Activated CD8-positive, alpha-beta memory T cell treated with anti-CD3 and anti-CD28 coated beads, Interleukin-2, amount 50 U/mL, for 1 hour (primary cell): ENCODE results near the gene FNDC3B.

Experiments used
- DNase-seq: peaks from one replicate; pipeline ENCODE4 v3.0.0-alpha.2; 2020; ENCODE audit errors: extremely low read depth

Gene FNDC3B

GRCh38 chr3:172211123-172211522, 171.7 kb downstream of the FNDC3B start:
- DNase-seq, result no peak

DNA sequence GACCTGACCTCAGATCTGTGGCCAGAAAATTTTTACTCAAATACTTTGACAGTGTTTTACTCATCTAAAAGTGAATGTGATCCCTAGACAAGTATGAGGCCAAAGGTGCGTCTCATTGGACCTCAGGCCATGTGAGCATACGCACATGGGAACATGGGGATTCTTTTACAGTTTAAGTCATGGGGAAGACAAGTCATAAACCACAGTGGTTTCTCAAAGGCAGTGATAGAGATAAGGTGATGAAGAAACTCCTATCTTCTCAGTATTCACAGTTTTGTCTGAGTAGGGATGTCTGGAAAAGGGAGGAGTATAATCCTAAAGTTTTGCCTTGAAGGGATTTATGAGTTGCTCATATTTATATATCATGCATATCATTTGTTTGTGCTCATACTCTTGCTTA, 173.8 kb downstream of the FNDC3B start:
- no peak for DNase-seq

DNA sequence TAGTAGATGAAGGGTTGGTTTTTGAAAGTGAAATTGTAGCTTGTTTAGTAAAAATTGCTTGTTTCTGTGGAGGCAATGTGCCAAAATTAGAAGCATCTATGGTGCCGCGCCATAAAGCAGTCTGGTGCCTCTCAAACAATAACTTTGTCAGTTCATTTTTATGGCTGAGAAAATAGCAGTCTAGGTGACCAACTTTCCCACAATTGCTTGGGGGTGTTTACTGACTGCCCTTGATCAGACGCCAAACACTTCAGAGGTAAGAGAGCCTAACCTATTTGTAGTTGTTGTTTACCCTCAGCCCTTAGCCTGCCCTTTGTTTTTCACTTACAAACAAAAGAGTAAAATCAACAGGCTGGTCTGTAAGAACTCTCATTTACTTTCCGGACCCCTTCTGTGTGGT, 174.5 kb downstream of the FNDC3B start:
- no peak for DNase-seq

DNA sequence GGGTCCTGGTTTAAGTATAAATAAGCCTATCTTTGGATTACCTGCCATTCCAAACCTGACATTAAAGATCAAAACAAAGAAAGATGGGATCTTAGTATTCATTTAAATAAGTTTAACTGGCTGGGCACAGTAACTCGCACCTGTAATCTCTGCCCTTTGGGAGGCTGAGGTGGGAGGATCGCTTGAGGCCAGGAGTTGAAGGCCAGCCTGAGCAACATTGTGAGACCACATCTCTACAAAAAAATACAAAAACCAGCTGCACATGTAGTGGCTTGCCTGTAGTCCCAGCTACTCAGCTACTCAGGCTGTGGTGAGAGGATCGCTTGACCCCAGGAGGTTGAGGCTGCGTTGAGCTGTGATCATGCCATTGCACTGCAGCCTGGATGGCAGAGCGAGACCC, 176.9 kb downstream of the FNDC3B start:
- no peak for DNase-seq

DNA sequence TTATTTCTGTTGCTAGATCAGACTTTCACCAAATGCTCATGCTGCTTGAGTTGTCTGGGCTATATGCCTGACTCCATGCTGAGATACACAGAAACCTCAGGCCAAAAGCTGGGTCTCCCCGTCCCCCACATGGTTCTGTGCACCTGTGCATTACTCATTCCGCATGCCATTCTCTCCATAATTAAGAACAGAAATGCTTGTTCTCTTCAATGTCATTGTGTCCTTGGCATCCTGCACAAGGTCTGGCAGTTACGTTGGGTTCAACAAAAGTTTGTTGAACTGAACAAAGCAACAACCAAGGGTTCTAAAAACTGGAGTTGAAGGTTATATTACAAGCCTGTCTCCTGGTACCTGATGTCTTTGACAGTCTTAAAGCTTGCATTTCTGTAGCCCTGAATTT, 177.5 kb downstream of the FNDC3B start:
- no peak for DNase-seq

GRCh38 chr3:172217877-172218276, 178.5 kb downstream of the FNDC3B start:
- DNase-seq, result no peak

DNA sequence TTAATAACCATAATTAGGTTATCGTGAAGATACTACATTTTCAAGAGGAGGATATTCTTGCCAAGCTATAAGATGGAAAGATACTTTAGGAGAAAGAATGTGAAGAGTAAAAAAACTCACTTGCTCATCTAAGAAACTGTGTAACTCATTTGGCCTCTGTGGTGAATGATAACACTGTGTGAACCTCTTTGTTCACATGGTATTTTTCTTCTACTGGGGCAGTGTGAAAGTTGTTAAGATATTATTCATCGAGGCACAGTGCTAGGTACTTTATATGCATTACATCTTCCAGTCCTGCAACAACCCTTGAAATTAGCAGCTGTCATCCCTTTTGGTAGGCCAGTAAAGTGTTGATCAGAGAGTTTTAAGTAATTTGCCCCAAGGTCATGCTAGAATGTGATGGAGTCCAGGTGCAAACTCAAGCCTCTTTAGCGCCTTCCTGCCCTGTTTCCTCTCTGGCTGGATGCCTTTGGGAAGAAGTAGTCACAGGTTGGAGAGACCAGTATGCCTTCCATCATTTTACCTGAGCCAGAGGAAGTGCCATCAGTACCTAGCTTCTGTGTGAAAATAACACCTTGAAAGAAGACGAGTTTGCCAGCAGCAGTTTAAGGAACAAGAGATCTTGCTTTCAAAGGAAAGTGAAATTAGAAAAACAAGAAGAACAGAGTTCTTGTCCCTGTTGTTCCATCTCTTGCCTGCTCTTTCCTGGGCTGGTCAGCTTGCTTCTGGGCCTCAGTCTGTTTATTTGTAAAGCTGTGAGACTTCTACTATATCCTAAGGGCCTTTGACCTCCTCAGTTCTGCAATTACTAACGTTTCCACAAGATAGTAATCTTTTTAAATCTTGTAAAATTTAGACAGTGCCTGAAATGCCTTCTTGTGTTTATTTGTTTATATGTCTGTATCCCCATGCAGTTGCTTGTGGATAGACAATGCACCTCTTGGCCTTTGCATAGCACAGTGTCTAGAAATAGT, 179.3 kb downstream of the FNDC3B start:
- DNase-seq, result no peak

- DNase-seq, result no peak
Measured at GRCh38 chr3:172219750-172220149, 180.4 kb downstream of the FNDC3B start.

DNA sequence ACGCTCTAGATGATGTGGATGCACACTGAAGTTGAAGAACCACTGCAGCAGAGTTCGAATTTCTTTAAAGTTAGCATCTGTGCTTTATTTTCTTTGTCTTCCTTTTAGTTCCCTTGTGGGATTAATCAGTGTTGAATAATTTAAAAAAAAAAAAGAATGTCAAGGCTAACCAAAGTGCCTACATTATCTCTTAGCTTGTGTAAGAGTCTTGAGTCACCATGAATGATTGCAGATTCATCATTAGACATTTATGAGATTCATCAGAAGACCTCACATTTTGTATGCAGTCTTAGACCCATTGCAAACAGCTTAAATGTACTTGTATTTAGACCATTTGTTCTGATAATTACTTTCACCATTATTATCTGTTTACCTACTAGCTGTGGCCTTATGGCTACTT, 182.2 kb downstream of the FNDC3B start:
- DNase-seq, result no peak

DNA sequence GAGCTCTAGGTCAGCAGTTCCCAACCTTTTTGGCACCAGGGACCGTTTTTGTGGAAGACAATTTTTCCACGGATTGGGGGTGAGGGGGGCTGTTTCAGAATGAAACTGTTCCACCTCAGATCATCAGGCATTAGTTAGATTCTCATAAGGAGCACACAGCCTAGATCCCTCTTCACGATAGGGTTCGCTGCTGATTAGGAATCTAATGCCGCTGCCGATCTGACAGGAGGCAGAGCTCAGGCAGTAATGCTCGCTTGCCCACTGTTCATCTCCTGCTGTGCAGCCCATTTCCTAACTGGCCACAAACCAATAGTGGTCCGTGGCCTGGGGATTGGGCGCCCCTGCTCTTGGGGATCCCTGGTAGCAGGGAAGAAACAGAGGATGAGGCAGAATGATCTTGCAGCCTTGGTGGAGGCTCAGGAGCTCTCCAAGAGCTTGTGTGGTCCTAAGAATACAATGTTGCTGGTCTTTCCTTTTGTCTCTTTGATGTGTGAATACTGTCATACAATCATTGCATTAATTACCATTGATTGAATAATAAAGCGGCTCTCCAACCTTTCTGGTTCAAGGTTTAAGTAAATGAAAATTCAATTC, 183.2 kb downstream of the FNDC3B start:
- no peak for DNase-seq

DNA sequence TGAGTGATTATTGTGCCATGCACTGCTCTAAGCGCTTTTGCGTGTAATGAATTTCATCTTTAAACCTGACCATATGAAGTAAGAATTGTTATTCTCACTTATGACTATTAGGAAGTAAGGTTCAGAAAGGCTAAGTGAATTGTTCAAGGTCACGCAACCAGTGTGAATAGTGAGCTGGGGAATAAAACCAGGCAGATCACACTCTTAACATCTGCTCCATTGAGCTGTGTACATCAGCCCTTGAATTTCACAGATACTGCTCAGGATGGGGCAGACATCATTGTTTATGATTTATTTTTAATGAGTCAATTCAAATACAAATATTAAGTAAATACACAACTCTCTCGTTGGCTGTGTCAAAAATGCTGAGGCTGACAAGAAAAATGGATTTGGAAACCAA, 184.5 kb downstream of the FNDC3B start:
- no peak for DNase-seq

DNA sequence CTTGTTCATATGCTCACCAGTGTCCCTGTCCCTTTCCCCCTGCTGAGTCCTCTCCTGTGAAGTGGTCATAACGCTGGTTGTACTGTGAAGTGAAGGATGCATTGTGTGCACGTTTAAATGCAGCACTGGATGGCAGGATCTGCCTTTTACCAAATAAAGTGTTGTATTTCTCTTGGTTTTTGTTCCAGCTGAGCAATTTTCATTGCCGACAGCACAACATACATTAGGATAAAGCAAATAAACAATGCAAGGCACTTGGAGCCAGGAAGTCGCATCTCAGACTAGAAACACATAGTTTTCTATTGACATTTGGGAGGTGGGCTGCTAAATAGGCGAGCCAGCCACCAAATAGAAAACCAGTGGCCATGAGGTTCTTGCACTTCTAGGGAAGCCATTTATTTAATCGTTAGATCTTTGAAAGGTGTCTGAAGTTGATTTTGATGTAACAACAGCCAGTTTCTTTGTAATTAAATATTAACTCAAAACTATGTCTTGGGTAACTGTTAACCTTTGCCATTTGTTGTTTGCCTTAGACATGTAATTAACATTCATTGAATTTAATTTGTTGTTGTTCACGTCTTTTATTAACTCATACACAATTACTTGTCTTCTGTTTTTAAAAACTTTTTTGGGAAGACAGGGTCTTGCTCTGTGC, 185.3 kb downstream of the FNDC3B start:
- no peak for DNase-seq

DNA sequence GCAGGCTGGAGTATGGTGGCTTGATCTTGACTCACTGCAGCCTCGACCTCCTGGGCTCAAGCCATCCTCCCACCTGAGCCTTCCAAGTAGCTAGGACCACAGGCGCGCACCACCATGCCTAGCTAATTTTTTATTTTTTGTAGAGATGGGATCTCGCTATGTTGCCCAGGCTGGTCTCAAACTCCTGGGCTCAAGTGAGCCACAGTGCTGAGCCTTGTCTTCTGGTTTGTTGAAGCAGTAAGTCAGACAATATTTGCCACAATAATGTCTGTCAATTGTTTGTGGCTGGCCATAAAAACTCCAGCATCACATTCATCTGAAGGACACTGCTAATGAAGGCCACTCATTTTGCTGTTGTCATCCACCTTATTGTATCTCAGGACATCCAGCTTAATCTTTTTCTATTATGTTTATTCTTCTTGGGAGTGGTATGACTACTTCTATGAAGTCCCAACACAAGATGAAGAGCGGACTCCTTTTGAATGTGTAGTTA, 185.9 kb downstream of the FNDC3B start:
- DNase-seq, result no peak

DNA sequence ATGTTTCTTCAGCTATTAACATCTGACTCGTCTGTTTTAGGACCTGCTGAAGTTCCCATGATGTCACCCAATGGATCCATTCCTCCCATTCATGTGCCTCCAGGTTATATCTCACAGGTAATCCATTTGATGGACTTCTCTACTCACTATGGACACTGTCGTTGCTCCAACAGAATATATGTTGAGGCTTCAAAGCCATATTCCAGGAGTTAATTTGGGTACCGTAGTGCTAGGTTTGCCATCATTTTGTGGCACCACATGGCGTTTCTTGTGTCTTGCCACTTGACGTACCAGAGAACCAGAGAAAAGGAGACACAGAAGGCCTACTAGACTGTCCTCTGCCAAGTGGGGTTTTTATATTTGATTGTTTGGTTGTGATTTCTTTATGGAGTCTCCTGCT, 187.5 kb downstream of the FNDC3B start:
- DNase-seq, result no peak

DNA sequence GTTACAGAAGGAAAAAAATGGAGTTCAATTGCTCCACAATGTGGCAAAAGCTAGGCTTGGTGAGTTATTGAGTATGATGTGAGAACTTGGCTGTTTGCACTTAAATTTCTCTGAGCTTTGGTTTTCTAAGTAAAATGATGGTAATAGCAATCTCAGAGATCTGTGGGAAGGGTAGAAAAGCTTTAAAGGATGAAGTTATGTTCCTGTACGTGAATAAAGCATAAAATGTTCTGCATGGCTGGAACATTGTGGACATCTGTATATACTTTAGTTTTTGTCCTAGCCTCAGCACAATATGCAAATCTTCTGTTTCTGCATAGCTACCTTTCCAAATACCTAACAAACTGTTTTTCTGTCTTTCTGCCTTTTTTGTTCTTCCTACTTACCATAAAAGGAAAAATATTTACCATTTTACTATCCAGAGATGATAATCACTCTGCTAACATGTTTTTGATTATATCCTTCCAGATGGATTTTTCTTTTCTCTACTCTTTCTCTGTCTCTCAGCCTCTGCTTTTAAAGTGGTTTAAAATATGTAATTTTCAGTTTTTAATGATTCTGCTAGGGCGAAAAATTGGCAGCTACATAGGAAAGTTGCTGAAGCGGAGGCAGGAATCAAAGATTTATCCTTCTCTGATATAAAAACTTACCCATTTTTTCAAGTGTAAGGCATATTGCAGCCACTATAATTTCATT, 188.1 kb downstream of the FNDC3B start:
- DNase-seq, result no peak

GRCh38 chr3:172228036-172228415, 188.6 kb downstream of the FNDC3B start:
- no peak for DNase-seq

GRCh38 chr3:172229462-172229861, 190.1 kb downstream of the FNDC3B start:
- no peak for DNase-seq

DNA sequence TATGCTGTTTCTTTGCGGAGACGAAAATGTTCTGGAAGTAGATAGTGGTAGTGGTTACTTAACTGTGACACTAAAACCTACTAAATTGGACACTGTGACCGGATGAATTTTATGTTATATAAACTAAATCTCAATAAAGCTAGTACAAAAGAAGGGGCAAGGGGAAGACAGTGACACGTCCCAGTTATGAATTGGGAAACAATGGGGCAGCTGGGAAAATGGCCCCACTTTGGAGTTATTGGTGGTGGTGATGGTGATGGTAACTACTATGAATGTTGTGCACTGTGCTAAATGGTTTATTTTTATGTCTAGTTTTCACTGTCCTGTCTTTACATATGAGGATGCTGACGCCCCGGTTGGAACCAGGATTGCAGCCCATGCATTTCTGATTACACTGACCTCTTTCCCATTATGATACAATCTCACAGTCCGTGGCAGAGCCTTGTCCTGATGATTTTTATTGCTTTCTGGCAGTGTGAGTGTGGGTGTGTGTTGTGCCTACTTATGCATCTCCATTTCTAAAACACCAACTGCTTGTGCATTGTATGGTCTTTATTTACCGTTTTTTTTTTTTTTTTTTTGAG, 192.0 kb downstream of the FNDC3B start:
- DNase-seq, result no peak

GRCh38 chr3:172232579-172233212, 193.3 kb downstream of the FNDC3B start:
- no peak for DNase-seq

- no peak for DNase-seq
Measured at GRCh38 chr3:172233474-172234277, 194.3 kb downstream of the FNDC3B start.
